Prostate gland (tissue), 2 donors: Measurements from ENCODE around the gene SOX5. TPM values are rescaled to one million over a fixed set of nuclear protein-coding genes. Genes with fewer than 3 reads are reported as not detected.

Source experiments
- DNase-seq: peaks from one replicate; pipeline ENCODE4 v3.0.0-alpha.2; 2019; ENCODE audit warnings: low spot score
- H3K27ac ChIP-seq, 2 donors: fragments of 200-600 bp; sonication (generic); 2 replicates each; pipeline ENCODE4 v1.5.1; 2017 to 2019
- H3K27me3 ChIP-seq: fragments of 200-600 bp; sonication (generic); replicated peaks from 2 replicates; pipeline ENCODE4 v1.5.1; 2019; ENCODE audit not compliant: insufficient read depth
- H3K36me3 ChIP-seq, 2 donors: fragments of 200-600 bp; sonication (generic); 1 replicate in 1 of 2; 2 replicates in 1 of 2; pipeline versions ENCODE4 v1.5.1 to v1.8.1; 2017 to 2019
- H3K4me1 ChIP-seq: fragments of 200-600 bp; sonication (generic); replicated peaks from 2 replicates; pipeline ENCODE4 v1.5.1; 2019
- H3K4me3 ChIP-seq, 2 donors: fragments of 200-600 bp; sonication (generic); 2 replicates each; pipeline ENCODE4 v1.5.1; 2017 to 2019
- H3K9me3 ChIP-seq: fragments of 200-600 bp; sonication (generic); 2 replicates; pipeline ENCODE4 v1.5.1; 2017
- POLR2A ChIP-seq: fragments of 450-650 bp; IDR thresholded peaks from one replicate; pipeline ENCODE4 v1.6.1; 2016; ENCODE audit warnings: antibody characterized with exemption, mild to moderate bottlenecking
- POLR2AphosphoS5 ChIP-seq: sonication (generic); formaldehyde crosslinking; IDR thresholded peaks from one replicate; pipeline ENCODE4 v1.6.1; 2017; ENCODE audit warnings: antibody characterized with exemption
- WGBS: methylation state at CpG from one replicate; pipeline ENCODE4 v1.1.5; 2018; 5-methylcytosine and 5-hydroxymethylcytosine counted together
- intact Hi-C: fragments of 100-400 bp; cut with DNase I; formaldehyde crosslinking; loops from one replicate; pipeline ENCODE4 v1.14.2; 2022
- total RNA-seq, 2 donors: library from RNA; depleted of rRNA; stranded (reverse); fragments of >200 nt; gene quantifications; one replicate each; pipeline ENCODE4 v1.1.0, GENCODE V29; 2016
- TF ChIP-seq, protein P1 (sequence below), 4 experiments: fragments of 200-600 bp in 2 of 4; fragments of 450-650 bp in 2 of 4; sonication (generic) in 2 of 4; IDR thresholded peaks; 1 replicate in 3 of 4; 2 replicates in 1 of 4; pipeline ENCODE4 v1.5.1; 2016 to 2019; ENCODE audit warnings: antibody characterized with exemption in 4 of 4, mild to moderate bottlenecking in 2 of 4, moderate library complexity in 2 of 4

Gene SOX5
- total RNA-seq, 2 donors from 2014 or later = 3.7 to 7.8 TPM

DNA sequence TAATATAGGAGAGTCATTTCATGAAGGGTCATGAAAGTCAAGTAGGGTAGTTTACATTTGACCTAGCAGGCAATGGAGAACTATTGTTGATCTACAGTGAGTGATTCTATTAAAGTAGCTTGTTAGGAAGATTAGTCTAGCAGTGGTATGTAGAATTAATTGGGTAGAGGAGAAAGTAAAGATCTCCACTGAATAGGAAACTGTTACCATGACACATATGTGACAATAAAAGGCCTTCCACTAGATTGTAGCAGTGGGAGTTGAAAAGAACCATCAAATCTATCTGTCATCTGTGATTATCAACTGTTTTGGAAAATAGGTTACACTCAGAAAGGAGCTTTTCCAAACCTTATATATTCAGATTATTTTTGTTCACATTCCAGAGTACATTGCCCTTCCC, 92.3 kb downstream of the SOX5 start:
- H3K27me3 ChIP-seq = no peaks in the 10 kb centered on the region
- intact Hi-C loops = no loop called here

DNA sequence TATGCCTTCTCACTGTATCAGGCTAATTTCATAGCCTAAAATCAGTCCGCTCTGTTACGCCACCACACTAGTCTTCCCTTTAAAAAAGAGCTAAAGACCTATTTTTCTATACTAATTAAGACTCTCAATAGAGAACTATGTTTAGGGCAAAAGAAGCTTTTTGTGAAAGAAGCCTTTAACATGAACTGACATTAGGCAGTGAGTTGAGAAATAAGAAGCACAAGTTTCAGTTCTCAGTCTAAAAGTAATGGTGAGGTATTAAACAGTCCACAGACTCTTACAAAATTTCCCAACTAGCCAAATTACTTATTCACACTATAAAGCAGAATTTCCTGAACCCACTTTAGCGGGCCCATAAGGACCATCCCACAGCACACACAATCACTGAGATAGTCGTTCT, 93.7 kb downstream of the SOX5 start:
- DNase-seq = no peak
- no peaks in the 10 kb centered on the region for H3K27me3 ChIP-seq
- no peaks in the 10 kb centered on the region for H3K4me1 ChIP-seq
- intact Hi-C loops = no loop called here
- H3K36me3 ChIP-seq = no peaks in the 10 kb centered on the region
- H3K9me3 ChIP-seq = no peaks in the 10 kb centered on the region
- H3K4me3 ChIP-seq = no peak overlapping the region
- 71% methylated on average over 4 of the region's 4 CpGs for WGBS
- TF ChIP-seq POLR2A = no peak
- TF ChIP-seq POLR2AphosphoS5 = no peak
- TF ChIP-seq, protein P1, sequence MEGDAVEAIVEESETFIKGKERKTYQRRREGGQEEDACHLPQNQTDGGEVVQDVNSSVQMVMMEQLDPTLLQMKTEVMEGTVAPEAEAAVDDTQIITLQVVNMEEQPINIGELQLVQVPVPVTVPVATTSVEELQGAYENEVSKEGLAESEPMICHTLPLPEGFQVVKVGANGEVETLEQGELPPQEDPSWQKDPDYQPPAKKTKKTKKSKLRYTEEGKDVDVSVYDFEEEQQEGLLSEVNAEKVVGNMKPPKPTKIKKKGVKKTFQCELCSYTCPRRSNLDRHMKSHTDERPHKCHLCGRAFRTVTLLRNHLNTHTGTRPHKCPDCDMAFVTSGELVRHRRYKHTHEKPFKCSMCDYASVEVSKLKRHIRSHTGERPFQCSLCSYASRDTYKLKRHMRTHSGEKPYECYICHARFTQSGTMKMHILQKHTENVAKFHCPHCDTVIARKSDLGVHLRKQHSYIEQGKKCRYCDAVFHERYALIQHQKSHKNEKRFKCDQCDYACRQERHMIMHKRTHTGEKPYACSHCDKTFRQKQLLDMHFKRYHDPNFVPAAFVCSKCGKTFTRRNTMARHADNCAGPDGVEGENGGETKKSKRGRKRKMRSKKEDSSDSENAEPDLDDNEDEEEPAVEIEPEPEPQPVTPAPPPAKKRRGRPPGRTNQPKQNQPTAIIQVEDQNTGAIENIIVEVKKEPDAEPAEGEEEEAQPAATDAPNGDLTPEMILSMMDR (IDR thresholded peaks at IDR 0.05) = no peak
- no peak overlapping the region for H3K27ac ChIP-seq

More for the DNA sequence above, 92.3 kb downstream of the SOX5 start:
- Histone ChIP-seq H3K4me3 (no peak overlapping the region), H3K36me3 (no peaks in the 10 kb centered on the region), H3K27ac (no peak overlapping the region), H3K4me1 (no peaks in the 10 kb centered on the region), H3K9me3 (no peaks in the 10 kb centered on the region)
- DNase-seq = no peak
- TF ChIP-seq POLR2A = no peak
- TF ChIP-seq, protein P1 (IDR thresholded peaks at IDR 0.05) = no peak
- no peak for TF ChIP-seq POLR2AphosphoS5

DNA sequence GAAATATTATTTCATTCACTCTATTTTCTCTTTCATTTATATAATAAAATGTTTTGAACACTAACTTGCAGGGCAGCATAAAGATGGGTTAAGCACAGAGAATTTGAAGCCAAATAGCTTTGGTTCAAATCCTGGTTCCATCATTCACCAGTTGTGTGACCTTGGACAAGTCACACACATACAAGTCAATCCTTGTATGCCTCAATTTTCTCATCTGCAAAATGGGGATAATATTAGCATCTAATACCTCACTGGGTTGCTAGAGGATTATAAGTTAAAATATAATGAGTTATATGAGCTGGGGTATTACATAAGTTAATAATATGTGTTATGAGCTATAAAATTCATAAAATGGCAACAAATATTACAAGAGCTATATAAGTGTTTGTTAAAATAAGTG, 94.9 kb downstream of the SOX5 start:
- no peaks in the 10 kb centered on the region for H3K27me3 ChIP-seq
- no peaks in the 10 kb centered on the region for H3K9me3 ChIP-seq
- no peak overlapping the region for H3K27ac ChIP-seq
- no peak for TF ChIP-seq POLR2AphosphoS5
- no peak for TF ChIP-seq POLR2A
- TF ChIP-seq, protein P1 (IDR thresholded peaks at IDR 0.05) = no peak
- H3K4me3 ChIP-seq = no peak overlapping the region
- no peaks in the 10 kb centered on the region for H3K4me1 ChIP-seq
- no peaks in the 10 kb centered on the region for H3K36me3 ChIP-seq
- intact Hi-C loops = no loop called here
- DNase-seq = no peak

GRCh38 chr12:23853640-23854039, 95.8 kb downstream of the SOX5 start:
- 27% methylated on average over 3 of the region's 3 CpGs for WGBS
- DNase-seq = no peak
- Histone ChIP-seq H3K27ac (no peak overlapping the region), H3K36me3 (no peaks in the 10 kb centered on the region), H3K4me3 (no peak overlapping the region), H3K27me3 (no peaks in the 10 kb centered on the region), H3K4me1 (no peaks in the 10 kb centered on the region), H3K9me3 (no peaks in the 10 kb centered on the region)
- intact Hi-C loops = no loop called here
- TF ChIP-seq, protein P1 (IDR thresholded peaks at IDR 0.05) = no peak
- TF ChIP-seq POLR2A (no peak), POLR2AphosphoS5 (no peak)

DNA sequence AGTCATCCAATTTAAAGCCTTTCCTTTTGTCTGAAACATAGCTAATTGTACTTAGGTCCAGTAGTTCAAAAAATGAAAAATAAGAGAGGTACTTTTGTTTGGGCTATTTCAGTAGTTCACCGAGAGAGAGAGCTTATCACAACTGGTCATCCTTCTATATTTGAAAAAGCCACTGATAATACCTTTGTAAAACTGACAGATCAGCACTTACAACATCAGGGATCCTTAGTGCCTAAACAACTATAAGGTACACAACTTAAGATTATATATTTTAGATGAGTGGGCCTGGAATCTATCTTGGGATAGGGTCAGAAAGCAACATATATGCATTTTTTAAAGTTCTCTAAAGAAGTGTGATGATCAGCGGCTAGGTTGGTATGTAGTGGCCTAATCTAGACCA, 97.9 kb downstream of the SOX5 start:
- DNase-seq = no peak
- intact Hi-C loops = no loop called here
- TF ChIP-seq, protein P1 (IDR thresholded peaks at IDR 0.05) = no peak
- TF ChIP-seq POLR2A (no peak), POLR2AphosphoS5 (no peak)
- 99% methylated on average over 2 of the region's 2 CpGs for WGBS
- Histone ChIP-seq H3K36me3 (no peaks in the 10 kb centered on the region), H3K4me3 (no peak overlapping the region), H3K4me1 (no peaks in the 10 kb centered on the region), H3K27ac (no peak overlapping the region), H3K9me3 (no peaks in the 10 kb centered on the region), H3K27me3 (no peaks in the 10 kb centered on the region)
